Heart right ventricle (tissue), 16 donors: Measurements from ENCODE around the gene ABCB11. TPM values are rescaled to one million over a fixed set of nuclear protein-coding genes. Genes with fewer than 3 reads are reported as not detected.

Source experiments
- ATAC-seq, 8 donors: fragments of 200-7000 bp; cut with Tn5 transposase; one replicate each; pipeline ENCODE4 v1.9.1; 2020; ENCODE audit warnings: mild to moderate bottlenecking in 8 of 8, moderate library complexity in 8 of 8, moderate number of reproducible peaks in 1 of 8
- DNase-seq, 2 donors: peaks; one replicate each; pipeline ENCODE4 v3.0.0-alpha.2; 2020
- H3K27ac ChIP-seq, 10 donors: fragments of 200-600 bp; sonication (generic) in 2 of 10; one replicate each; pipeline versions ENCODE4 v1.5.0 to v1.8.0; 2020 to 2022; ENCODE audit warnings: mild to moderate bottlenecking in 3 of 10
- H3K27me3 ChIP-seq, 7 donors: fragments of 200-600 bp; one replicate each; pipeline ENCODE4 v1.8.0; 2021 to 2022; ENCODE audit warnings: mild to moderate bottlenecking in 2 of 7
- H3K36me3 ChIP-seq, 9 donors: fragments of 200-600 bp; sonication (generic) in 1 of 9; one replicate each; pipeline versions ENCODE4 v1.5.0 to v1.8.0; 2020 to 2022; ENCODE audit warnings: mild to moderate bottlenecking in 2 of 9
- H3K4me1 ChIP-seq, 9 donors: fragments of 200-600 bp; sonication (generic) in 1 of 9; one replicate each; pipeline versions ENCODE4 v1.5.0 to v1.8.0; 2020 to 2022; ENCODE audit warnings: mild to moderate bottlenecking in 4 of 9
- H3K4me3 ChIP-seq, 10 donors: fragments of 200-600 bp; sonication (generic) in 2 of 10; one replicate each; pipeline versions ENCODE4 v1.5.0 to v1.8.0; 2020 to 2022; ENCODE audit warnings: mild to moderate bottlenecking in 7 of 10, moderate library complexity in 2 of 10
- H3K9me3 ChIP-seq, 11 donors: fragments of 200-600 bp in 10 of 11; sonication (generic) in 2 of 11; one replicate each; pipeline versions ENCODE4 v1.5.0 to v1.8.0; 2013 to 2022; ENCODE audit warnings: mild to moderate bottlenecking in 2 of 11, control low read depth in 1 of 11, moderate library complexity in 1 of 11
- CTCF ChIP-seq, 9 donors: fragments of 200-600 bp; sonication (generic) in 2 of 9; IDR thresholded peaks; one replicate each; pipeline versions ENCODE4 v1.5.0 to v1.8.0; 2021 to 2022; ENCODE audit warnings: antibody characterized with exemption in 9 of 9, mild to moderate bottlenecking in 5 of 9, moderate library complexity in 1 of 9
- WGBS, 2 donors: extraction: QIAGEN DNeasy Blood & Tissue Kit; methylation state at CpG; one replicate each; pipeline ENCODE4 v1.1.7; 2013; ENCODE audit warnings: inconsistent platforms in 1 of 2; 5-methylcytosine and 5-hydroxymethylcytosine counted together
- intact Hi-C, 10 donors: fragments of 100-400 bp; cut with DNase I; formaldehyde crosslinking; loops; one replicate each; pipeline versions ENCODE4 v1.11.1 to v1.14.2; 2022
- polyA plus RNA-seq, 2 donors: library from polyadenylated mRNA; stranded (reverse); fragments of 200-250 nt; gene quantifications; one replicate each; pipeline ENCODE4 v1.2.3, GENCODE V29; 2013
- total RNA-seq, 10 donors: library from RNA; stranded (reverse); fragmentation: NEBNext Ultra II Directional in 3 of 10; extraction: Animal tissue kit (Norgen Biotek cat#: 25700) in 3 of 10; gene quantifications; one replicate each; pipeline versions ENCODE4 v1.2.1 to v1.2.4, GENCODE V29; 2021 to 2023
- donor health status: Arrhythmogenic right ventricular cardiomyopathy.
- donor health status: ischemic (EF 13 %, LVEDD 7.1; RV severe dilation, severe dysfunction).
- donor health status: healthy with polysubstance abuse.
- donor health status: DM: no; HTN: yes; CAD: no.
- donor health status: DM: no; HTN: no; CAD: no.
- donor health status: ischemic (EF 25% LVEDD 6.9; RV normal size, moderate dysfunction).
- donor health status: ischemic (EF 25% LVEDD 5.7; RV mildly dilated, moderate dysfunction).
- donor health status: healthy.
- donor health status: DM: yes; HTN: yes; CAD: no.
- donor health status: Ischemic cardiomyopathy.
- donor health status: ischemic (EF 35%, LVEDD 5.7; RV mildly dilated, moderate dysfunction).
- donor health status: nonischemic (EF 11% LVEDD 7.7; RV severe dilation, severe dysfunction).
- donor health status: DM: yes; HTN: yes; CAD: no.
- donor health status: PGD.
- donor health status: ischemic (EF 29% LVEDD 5.4; RV normal size, mild dysfunction).
- donor health status: nonischemic (EF 23%, LVEDD 6.1; RV moderate dilation, normal function).

ABCB11 gene
- total and polyA plus RNA-seq, 12 donors, result 0.01 to 0.23 (median 0.06) TPM; not detected in 7

- 73 to 86% methylated on average over 5 of the region's 5 CpGs for WGBS, 2 donors
- Histone ChIP-seq H3K9me3 (no peaks in the 10 kb centered on the region), H3K36me3 (no peaks in the 10 kb centered on the region), H3K4me3 (peak overlapping the region in 1 of 10 donors; percentile 35), H3K27ac (peak overlapping the region in 1 of 10 donors; percentile 65), H3K4me1 (peaks cover 0 to 40% (median 0%) of the 10 kb centered on the region in 9 donors), H3K27me3 (no peaks in the 10 kb centered on the region)
- intact Hi-C loops, result loop anchor here in 2 of 10 donors (5.0 to 10.0 kb wide), 2 partner anchors 59 to 107 kb away; no protein-coding TSS in a partner anchor
- peak in 1 of 8 donors; percentile 40 for ATAC-seq
- no peak for DNase-seq
- no peak for TF ChIP-seq CTCF (IDR thresholded peaks at IDR 0.05)
Observed at GRCh38 chr2:169071455-169071854, 40.3 kb upstream of the ABCB11 start.

- 90 to 95% methylated on average over 2 of the region's 2 CpGs for WGBS, 2 donors
Observed at GRCh38 chr2:169069833-169070232, 38.7 kb upstream of the ABCB11 start.

GRCh38 chr2:169069341-169069740, 38.2 kb upstream of the ABCB11 start, which contains the start of gene DHRS9:
Gene DHRS9 (plus strand): TSS chr2:169069563. CDS start chr2:169081582, 12,019 bp downstream.
- H3K27ac ChIP-seq, result peak within 1 kb of the TSS in 1 of 10 donors; percentile 66
- WGBS, 2 donors, result 67 to 78% methylated on average over 5 of the region's 5 CpGs
- intact Hi-C loops, result no loop called here
- H3K9me3 ChIP-seq, result no peaks in the 10 kb centered on the region
- peaks cover 0 to 44% (median 0%) of the 10 kb centered on the region in 9 donors for H3K4me1 ChIP-seq
- no peaks in the 10 kb centered on the region for H3K36me3 ChIP-seq
- peak within 1 kb of the TSS in 1 of 10 donors; percentile 35 for H3K4me3 ChIP-seq
- H3K27me3 ChIP-seq, result no peaks in the 10 kb centered on the region
- no peak for TF ChIP-seq CTCF (IDR thresholded peaks at IDR 0.05)
- ATAC-seq, result no peak
- DNase-seq, result no peak

More at GRCh38 chr2:169069833-169070232, 38.7 kb upstream of the ABCB11 start:
- peaks cover 0 to 49% (median 0%) of the 10 kb centered on the region in 9 donors for H3K4me1 ChIP-seq
- ATAC-seq (no peak), DNase-seq (no peak)
- no peaks in the 10 kb centered on the region for H3K27me3 ChIP-seq
- intact Hi-C loops, result loop anchor here in 2 of 10 donors (5.0 to 10.0 kb wide), 2 partner anchors 58 to 105 kb away; no protein-coding TSS in a partner anchor
- TF ChIP-seq CTCF (IDR thresholded peaks at IDR 0.05), result no peak
- peak overlapping the region in 1 of 10 donors; percentile 45 for H3K27ac ChIP-seq
- H3K36me3 ChIP-seq, result no peaks in the 10 kb centered on the region
- no peaks in the 10 kb centered on the region for H3K9me3 ChIP-seq
- peak overlapping the region in 1 of 10 donors; percentile 35 for H3K4me3 ChIP-seq

GRCh38 chr2:169066897-169067296, 35.8 kb upstream of the ABCB11 start:
- ATAC-seq, result peak in 1 of 8 donors; percentile 25
- TF ChIP-seq CTCF (IDR thresholded peaks at IDR 0.05), result no peak
- H3K9me3 ChIP-seq, result no peaks in the 10 kb centered on the region
- intact Hi-C loops, result no loop called here
- peak overlapping the region in 1 of 10 donors; percentile 66 for H3K27ac ChIP-seq
- no peaks in the 10 kb centered on the region for H3K36me3 ChIP-seq
- H3K4me3 ChIP-seq, result peak overlapping the region in 1 of 10 donors; percentile 14
- WGBS, 2 donors, result 46 to 59% methylated on average over 1 of the region's 1 CpG
- H3K27me3 ChIP-seq, result no peaks in the 10 kb centered on the region
- H3K4me1 ChIP-seq, result peaks cover 0 to 32% (median 0%) of the 10 kb centered on the region in 9 donors
- no peak for DNase-seq
